B cell (primary cell): ENCODE measurements around the gene USP6NL. TPM values are rescaled to one million over a fixed set of nuclear protein-coding genes. Genes with fewer than 3 reads are reported as not detected.

Experiments used
- ATAC-seq: fragments of 200-7000 bp; cut with Tn5 transposase; one replicate; pipeline ENCODE4 v1.10.0; 2021; ENCODE audit warnings: low read depth, mild to moderate bottlenecking, moderate number of reproducible peaks, moderate library complexity
- CTCF ChIA-PET: fragments of 350-600 bp; sonication (Branson Sonifier 250); formaldehyde crosslinking; loops from one replicate; lab custom pipeline; 2021; ENCODE audit warnings: antibody characterized with exemption, inconsistent platforms; lab: Charles Lee
- POLR2A ChIA-PET: fragments of 350-600 bp; sonication (Branson Sonifier 250); formaldehyde crosslinking; loops from one replicate; lab custom pipeline; 2021; ENCODE audit warnings: antibody characterized with exemption; lab: Charles Lee
- DNase-seq: peaks from one replicate; pipeline ENCODE4 v3.0.0; 2013
- H2AFZ ChIP-seq: 2 replicates; pipeline ENCODE4 v1.6.1; 2012; ENCODE audit warnings: mild to moderate bottlenecking, low read depth, low read length; ENCODE audit not compliant: insufficient read depth, poor library complexity, severe bottlenecking
- H3K27ac ChIP-seq, 2 donors: 1 replicate in 1 of 2; 2 replicates in 1 of 2; pipeline ENCODE4 v1.5.1; 2012 to 2013; ENCODE audit warnings: low read length in 2 of 2, mild to moderate bottlenecking in 2 of 2, moderate library complexity in 1 of 2
- H3K27me3 ChIP-seq, 4 experiments: fragments of 200-600 bp in 1 of 4; sonication (generic) in 1 of 4; replicated peaks in 1 of 4; 1 replicate in 2 of 4; 2 replicates in 2 of 4; pipeline versions ENCODE4 v1.6.1 to v1.7.0; 2013 to 2016; ENCODE audit warnings: low read length in 3 of 4, mild to moderate bottlenecking in 2 of 4, mixed read lengths in 1 of 4, moderate library complexity in 1 of 4; ENCODE audit not compliant: insufficient read depth in 4 of 4, control insufficient read depth in 3 of 4; ENCODE audit errors: control extremely low read depth in 1 of 4
- H3K36me3 ChIP-seq, 2 experiments: replicated peaks in 1 of 2; 1 replicate in 1 of 2; 2 replicates in 1 of 2; pipeline versions ENCODE4 v1.6.1 to v1.7.1; 2013; ENCODE audit warnings: low read length in 1 of 2; ENCODE audit not compliant: insufficient read depth in 2 of 2, control insufficient read depth in 1 of 2; ENCODE audit errors: control extremely low read depth in 1 of 2, extremely low read depth in 1 of 2
- H3K4me1 ChIP-seq, 2 donors: fragments of 200-600 bp in 1 of 2; sonication (generic) in 1 of 2; 1 replicate in 1 of 2; 2 replicates in 1 of 2; pipeline versions ENCODE4 v1.5.1 to v1.6.1; 2013 to 2017; ENCODE audit warnings: low read length in 2 of 2; ENCODE audit not compliant: control insufficient read depth in 2 of 2, insufficient read depth in 2 of 2
- H3K4me2 ChIP-seq: replicated peaks from 2 replicates; pipeline ENCODE3; 2012; ENCODE audit warnings: mild to moderate bottlenecking, low read depth, low read length; ENCODE audit not compliant: poor library complexity, severe bottlenecking
- H3K4me3 ChIP-seq, 5 experiments: fragments of 200-600 bp in 1 of 5; sonication (generic) in 1 of 5; 1 replicate in 3 of 5; 2 replicates in 2 of 5; pipeline versions ENCODE4 v1.5.1 to v1.7.0; 2011 to 2016; ENCODE audit warnings: low read length in 4 of 5, mild to moderate bottlenecking in 4 of 5, low read depth in 2 of 5, control low read depth in 1 of 5, moderate library complexity in 1 of 5; ENCODE audit not compliant: insufficient read depth in 1 of 5; ENCODE audit errors: control extremely low read depth in 1 of 5, extremely low read depth in 1 of 5
- H3K79me2 ChIP-seq: fragments of 200-600 bp; sonication (generic); one replicate; pipeline ENCODE4 v1.6.0; 2016; ENCODE audit warnings: low read length; ENCODE audit not compliant: control insufficient read depth, insufficient read depth
- H3K9ac ChIP-seq: fragments of 200-600 bp; sonication (generic); 2 replicates; pipeline ENCODE4 v1.6.1; 2017; ENCODE audit warnings: mild to moderate bottlenecking, low read length, moderate library complexity
- H3K9me3 ChIP-seq, 3 donors: one replicate each; pipeline versions ENCODE4 v1.6.1 to v1.7.1; 2013; ENCODE audit warnings: low read length in 2 of 3; ENCODE audit not compliant: control insufficient read depth in 2 of 3, insufficient read depth in 1 of 3; ENCODE audit errors: control extremely low read depth in 1 of 3
- H4K20me1 ChIP-seq: 2 replicates; pipeline ENCODE4 v1.6.0; 2012; ENCODE audit warnings: mild to moderate bottlenecking, low read length; ENCODE audit not compliant: insufficient read depth, control insufficient read depth, poor library complexity, severe bottlenecking
- H3K27ac Mint-ChIP-seq: one replicate; pipeline ENCODE4 v1.8.0; 2021; ENCODE audit warnings: mixed read lengths
- H3K27me3 Mint-ChIP-seq: one replicate; pipeline ENCODE4 v1.8.0; 2021; ENCODE audit warnings: mixed read lengths
- H3K4me1 Mint-ChIP-seq: one replicate; pipeline ENCODE4 v1.8.0; 2021; ENCODE audit warnings: mixed read lengths
- H3K4me3 Mint-ChIP-seq: one replicate; pipeline ENCODE4 v1.8.0; 2021; ENCODE audit warnings: mixed read lengths
- H3K9me3 Mint-ChIP-seq: one replicate; pipeline ENCODE4 v1.8.0; 2022; ENCODE audit warnings: mixed read lengths; ENCODE audit not compliant: insufficient read depth
- EZH2 ChIP-seq: IDR thresholded peaks from 2 replicates; pipeline ENCODE4 v1.6.1; 2012; ENCODE audit warnings: borderline replicate concordance, low read depth, mild to moderate bottlenecking, moderate library complexity, low read length; ENCODE audit not compliant: insufficient read depth, poor library complexity, severe bottlenecking
- WGBS: methylation state at CpG from one replicate; pipeline ENCODE4 v1.1.5; 2013; ENCODE audit warnings: missing lambda C conversion rate; ENCODE audit not compliant: insufficient coverage; 5-methylcytosine and 5-hydroxymethylcytosine counted together
- intact Hi-C: fragments of 100-400 bp; cut with micrococcal nuclease; formaldehyde crosslinking; loops from one replicate; pipeline ENCODE4 v1.10.0; 2022
- polyA plus RNA-seq: library from polyadenylated mRNA; depleted of rRNA; stranded (reverse); fragments of >200 nt; gene quantifications from 2 replicates; pipeline ENCODE4 v1.2.3, GENCODE V29; 2012
- total RNA-seq, 2 donors: library from RNA; stranded (reverse); fragments of 120-200 nt in 1 of 2; gene quantifications; 1 replicate in 1 of 2; 2 replicates in 1 of 2; pipeline versions ENCODE4 v1.2.3 to v1.2.4, GENCODE V29; 2013 to 2022
- TF ChIP-seq, protein P1 (sequence below): fragments of 200-600 bp; IDR thresholded peaks from one replicate; pipeline ENCODE4 v1.8.0; 2022; ENCODE audit warnings: antibody characterized with exemption, mild to moderate bottlenecking

The USP6NL gene
- total and polyA plus RNA-seq, 2 donors (not counting 1 experiment from before 2014, with no cell fraction given) = 27.0 to 61.5 TPM

DNA sequence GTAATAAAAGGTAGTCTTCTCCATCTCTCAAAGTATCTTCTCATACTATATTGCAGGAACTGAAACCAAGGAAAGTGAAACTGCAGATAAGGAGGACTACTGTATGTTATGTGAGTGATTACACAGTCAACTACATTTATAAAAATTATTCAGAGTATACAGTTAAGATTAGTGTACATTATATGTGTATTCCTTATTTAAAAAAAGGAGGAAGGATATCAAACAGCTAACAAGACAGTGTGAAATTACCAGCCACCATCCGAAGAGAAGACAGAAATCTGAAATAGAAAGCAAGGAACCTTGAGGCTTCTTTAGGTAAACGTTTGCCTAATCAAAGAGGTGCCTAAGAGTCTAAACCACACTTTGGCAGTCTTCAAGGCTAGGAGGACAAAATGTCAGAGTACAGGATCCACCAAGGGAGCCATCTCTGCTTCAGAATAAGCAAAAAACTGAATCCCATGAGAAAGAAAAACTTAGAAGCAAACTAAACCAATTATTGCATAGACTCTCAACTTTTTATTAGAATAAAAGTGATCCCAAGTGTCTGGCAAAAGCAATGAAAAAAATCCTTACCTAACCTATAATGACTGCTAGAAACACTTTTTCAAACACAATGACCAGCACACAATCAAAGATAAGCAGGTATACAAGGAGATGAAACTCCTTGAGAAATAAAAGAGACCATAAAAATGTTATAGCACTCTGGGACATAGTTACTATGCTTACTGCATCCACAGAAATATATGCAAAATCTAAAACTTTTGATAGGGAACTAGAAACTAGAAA lies 6.4 kb downstream of the USP6NL start:
- Mint-ChIP-seq H3K9me3 (no peaks in the 10 kb centered on the region), H3K27me3 (no peaks in the 10 kb centered on the region), H3K27ac (peak overlapping the region; percentile 92), H3K4me3 (peak overlapping the region; percentile 80), H3K4me1 (peaks cover 84% of the 10 kb centered on the region)
- peak overlapping the region; percentile 52 for H3K9ac ChIP-seq
- no peak for TF ChIP-seq EZH2
- TF ChIP-seq, protein P1, sequence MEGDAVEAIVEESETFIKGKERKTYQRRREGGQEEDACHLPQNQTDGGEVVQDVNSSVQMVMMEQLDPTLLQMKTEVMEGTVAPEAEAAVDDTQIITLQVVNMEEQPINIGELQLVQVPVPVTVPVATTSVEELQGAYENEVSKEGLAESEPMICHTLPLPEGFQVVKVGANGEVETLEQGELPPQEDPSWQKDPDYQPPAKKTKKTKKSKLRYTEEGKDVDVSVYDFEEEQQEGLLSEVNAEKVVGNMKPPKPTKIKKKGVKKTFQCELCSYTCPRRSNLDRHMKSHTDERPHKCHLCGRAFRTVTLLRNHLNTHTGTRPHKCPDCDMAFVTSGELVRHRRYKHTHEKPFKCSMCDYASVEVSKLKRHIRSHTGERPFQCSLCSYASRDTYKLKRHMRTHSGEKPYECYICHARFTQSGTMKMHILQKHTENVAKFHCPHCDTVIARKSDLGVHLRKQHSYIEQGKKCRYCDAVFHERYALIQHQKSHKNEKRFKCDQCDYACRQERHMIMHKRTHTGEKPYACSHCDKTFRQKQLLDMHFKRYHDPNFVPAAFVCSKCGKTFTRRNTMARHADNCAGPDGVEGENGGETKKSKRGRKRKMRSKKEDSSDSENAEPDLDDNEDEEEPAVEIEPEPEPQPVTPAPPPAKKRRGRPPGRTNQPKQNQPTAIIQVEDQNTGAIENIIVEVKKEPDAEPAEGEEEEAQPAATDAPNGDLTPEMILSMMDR = no peak
- H3K27me3 ChIP-seq = no peaks in the 10 kb centered on the region
- POLR2A ChIA-PET = interaction anchor here (0.6 kb wide), 1 partner anchor 222 kb away, joined by 3 read pairs; no protein-coding TSS in a partner anchor
- H4K20me1 ChIP-seq = peaks cover 5% of the 10 kb centered on the region
- peak overlapping the region; percentile 95 for H3K4me2 ChIP-seq
- no peaks in the 10 kb centered on the region for H3K36me3 ChIP-seq
- peak; percentile 68 for DNase-seq
- H3K79me2 ChIP-seq = peaks cover 99% of the 10 kb centered on the region
- intact Hi-C loops = loop anchor here (5.0 kb wide), 3 partner anchors 33 to 433 kb away; no protein-coding TSS in a partner anchor
- peaks cover 71 to 87% of the 10 kb centered on the region in 2 donors for H3K4me1 ChIP-seq
- no peaks in the 10 kb centered on the region for H3K9me3 ChIP-seq
- peak overlapping the region; percentile 62 to 87 for H3K27ac ChIP-seq
- ATAC-seq = peak; percentile 62
- peak overlapping the region; percentile 53 for H2AFZ ChIP-seq
- CTCF ChIA-PET = interaction anchor here (1.4 to 5.4 kb wide), 4 partner anchors 10 to 124 kb away, joined by 3 to 27 read pairs (median 6); no protein-coding TSS in a partner anchor
- peak overlapping the region in 4 of 5 experiments; percentile 26 to 64 (median 44) for H3K4me3 ChIP-seq
- WGBS = 0% methylated on average over 1 of the region's 2 CpGs
